Thyroid gland (tissue), 4 donors: ENCODE data around the gene OR8B3.

Source experiments
- CTCF ChIP-seq, 6 experiments: fragments of 200-600 bp in 3 of 6; fragments of 450-650 bp in 3 of 6; sonication (generic) in 3 of 6; IDR thresholded peaks; one replicate each; pipeline ENCODE4 v1.5.1; 2016 to 2019; ENCODE audit warnings: antibody characterized with exemption in 6 of 6, mild to moderate bottlenecking in 2 of 6, inconsistent platforms in 1 of 6, moderate library complexity in 1 of 6
- POLR2A ChIP-seq, 2 donors: fragments of 450-650 bp; IDR thresholded peaks; one replicate each; pipeline ENCODE4 v1.6.1; 2017; ENCODE audit warnings: antibody characterized with exemption in 2 of 2, mild to moderate bottlenecking in 2 of 2, moderate library complexity in 1 of 2

- no peak for TF ChIP-seq CTCF (IDR thresholded peaks at IDR 0.05)
- no peak for TF ChIP-seq POLR2A (IDR thresholded peaks at IDR 0.05)
These were observed 35.9 kb upstream of the OR8B3 start for GRCh38 chr11:124434699-124435098.
